Pulmonary artery endothelial cell (primary cell): ENCODE results near the gene CAT. TPM values are rescaled to one million over a fixed set of nuclear protein-coding genes. Genes with fewer than 3 reads are reported as not detected.

Experiments
- total RNA-seq: library from RNA; depleted of rRNA; stranded (reverse); fragments of >200 nt; gene quantifications from 2 replicates; pipeline ENCODE4 v1.2.3, GENCODE V29; 2014

CAT gene
- total RNA-seq, 1 donor from 2014 or later, result 45.9 TPM

Other genes with a start within 250 kb of the CAT start
- 0.07 and 0.25 TPM in 2 replicates for gene ABTB2, start 80.9 kb upstream of the CAT start, total RNA-seq
- not detected in 2 replicates for gene ELF5, start 74.9 kb downstream of the CAT start, total RNA-seq
- gene EHF, start 182.2 kb downstream of the CAT start, total RNA-seq, result 0.07 TPM in 1 of 2 replicates, not detected in the other